ENCODE results near the gene LDB2.

DNA sequence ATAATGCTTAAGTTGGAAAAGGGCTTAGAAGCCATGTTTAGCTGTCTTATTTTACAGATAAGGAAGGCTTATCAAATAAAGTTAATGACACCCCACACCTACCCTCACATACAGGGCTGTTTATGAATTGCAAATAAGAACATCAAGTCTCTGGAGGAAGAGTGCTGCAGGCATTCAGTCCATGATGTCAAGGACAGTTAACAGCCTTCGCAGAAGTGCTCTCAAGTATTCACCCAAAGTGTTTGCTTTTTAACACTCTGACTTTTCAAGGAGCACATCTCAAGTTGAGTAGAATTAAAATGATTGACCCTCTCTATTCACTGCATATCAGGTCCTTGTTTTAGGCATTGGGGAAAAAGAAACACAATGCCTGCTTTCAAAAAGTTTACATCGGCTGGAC, 328.7 kb downstream of the LDB2 start:
- TF ChIP-seq, protein P1, sequence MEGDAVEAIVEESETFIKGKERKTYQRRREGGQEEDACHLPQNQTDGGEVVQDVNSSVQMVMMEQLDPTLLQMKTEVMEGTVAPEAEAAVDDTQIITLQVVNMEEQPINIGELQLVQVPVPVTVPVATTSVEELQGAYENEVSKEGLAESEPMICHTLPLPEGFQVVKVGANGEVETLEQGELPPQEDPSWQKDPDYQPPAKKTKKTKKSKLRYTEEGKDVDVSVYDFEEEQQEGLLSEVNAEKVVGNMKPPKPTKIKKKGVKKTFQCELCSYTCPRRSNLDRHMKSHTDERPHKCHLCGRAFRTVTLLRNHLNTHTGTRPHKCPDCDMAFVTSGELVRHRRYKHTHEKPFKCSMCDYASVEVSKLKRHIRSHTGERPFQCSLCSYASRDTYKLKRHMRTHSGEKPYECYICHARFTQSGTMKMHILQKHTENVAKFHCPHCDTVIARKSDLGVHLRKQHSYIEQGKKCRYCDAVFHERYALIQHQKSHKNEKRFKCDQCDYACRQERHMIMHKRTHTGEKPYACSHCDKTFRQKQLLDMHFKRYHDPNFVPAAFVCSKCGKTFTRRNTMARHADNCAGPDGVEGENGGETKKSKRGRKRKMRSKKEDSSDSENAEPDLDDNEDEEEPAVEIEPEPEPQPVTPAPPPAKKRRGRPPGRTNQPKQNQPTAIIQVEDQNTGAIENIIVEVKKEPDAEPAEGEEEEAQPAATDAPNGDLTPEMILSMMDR (conservative IDR thresholded peaks at IDR 0.05 in 1 of 2, IDR thresholded peaks at IDR 0.05 in 1 of 2; ENCODE audit: low read depth in 1 of 2, low read length in 2 of 2): no peak
- no peak for TF ChIP-seq EZH2 (IDR thresholded peaks at IDR 0.05; ENCODE audit: low read length, missing control alignments)
